OCI-LY1 (cell line): Measurements from ENCODE around the gene CHSY1.

Source experiments
- EZH2 ChIP-seq: fragments of 200-600 bp; sonication (generic), shearing (Covaris generic); IDR thresholded peaks from 2 replicates; pipeline ENCODE4 v1.8.0; 2017; ENCODE audit warnings: borderline replicate concordance, mixed run types, mild to moderate bottlenecking, antibody characterized with exemption, low read length, moderate library complexity, mixed read lengths
- TF ChIP-seq, protein P1 (sequence below): fragments of 200-600 bp; sonication (generic), shearing (Covaris generic); IDR thresholded peaks from 2 replicates; pipeline ENCODE4 v1.5.1; 2017; ENCODE audit warnings: mild to moderate bottlenecking, antibody characterized with exemption, low read length, moderate library complexity, mixed read lengths

DNA sequence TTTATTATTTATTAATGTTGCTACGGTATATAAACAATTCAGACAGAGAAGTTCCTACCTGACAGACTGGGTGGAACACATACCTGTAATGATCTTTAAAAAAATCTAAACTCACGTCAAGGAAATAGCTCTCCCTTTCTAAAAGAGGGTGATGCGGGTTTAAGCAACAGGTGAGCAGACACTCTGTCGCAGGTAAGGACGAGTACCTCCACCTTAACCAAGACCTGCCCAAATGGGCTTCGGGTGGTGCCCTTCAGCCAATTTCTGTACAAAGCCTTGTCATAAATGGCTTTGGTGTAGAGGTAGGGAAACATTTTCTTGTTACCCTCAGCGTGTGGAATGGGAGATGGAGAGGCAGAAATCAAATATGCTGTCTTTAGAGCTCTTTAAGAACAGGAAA lies 67.0 kb downstream of the CHSY1 start:
- TF ChIP-seq, protein P1, sequence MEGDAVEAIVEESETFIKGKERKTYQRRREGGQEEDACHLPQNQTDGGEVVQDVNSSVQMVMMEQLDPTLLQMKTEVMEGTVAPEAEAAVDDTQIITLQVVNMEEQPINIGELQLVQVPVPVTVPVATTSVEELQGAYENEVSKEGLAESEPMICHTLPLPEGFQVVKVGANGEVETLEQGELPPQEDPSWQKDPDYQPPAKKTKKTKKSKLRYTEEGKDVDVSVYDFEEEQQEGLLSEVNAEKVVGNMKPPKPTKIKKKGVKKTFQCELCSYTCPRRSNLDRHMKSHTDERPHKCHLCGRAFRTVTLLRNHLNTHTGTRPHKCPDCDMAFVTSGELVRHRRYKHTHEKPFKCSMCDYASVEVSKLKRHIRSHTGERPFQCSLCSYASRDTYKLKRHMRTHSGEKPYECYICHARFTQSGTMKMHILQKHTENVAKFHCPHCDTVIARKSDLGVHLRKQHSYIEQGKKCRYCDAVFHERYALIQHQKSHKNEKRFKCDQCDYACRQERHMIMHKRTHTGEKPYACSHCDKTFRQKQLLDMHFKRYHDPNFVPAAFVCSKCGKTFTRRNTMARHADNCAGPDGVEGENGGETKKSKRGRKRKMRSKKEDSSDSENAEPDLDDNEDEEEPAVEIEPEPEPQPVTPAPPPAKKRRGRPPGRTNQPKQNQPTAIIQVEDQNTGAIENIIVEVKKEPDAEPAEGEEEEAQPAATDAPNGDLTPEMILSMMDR: no peak
- no peak for TF ChIP-seq EZH2
